ENCODE measurements around the gene SKP2. TPM values are rescaled to one million over a fixed set of nuclear protein-coding genes. Genes with fewer than 3 reads are reported as not detected.

Gene SKP2
- total and polyA plus RNA-seq, 2 experiments from 2014 or later: 64.6 to 103 TPM

DNA sequence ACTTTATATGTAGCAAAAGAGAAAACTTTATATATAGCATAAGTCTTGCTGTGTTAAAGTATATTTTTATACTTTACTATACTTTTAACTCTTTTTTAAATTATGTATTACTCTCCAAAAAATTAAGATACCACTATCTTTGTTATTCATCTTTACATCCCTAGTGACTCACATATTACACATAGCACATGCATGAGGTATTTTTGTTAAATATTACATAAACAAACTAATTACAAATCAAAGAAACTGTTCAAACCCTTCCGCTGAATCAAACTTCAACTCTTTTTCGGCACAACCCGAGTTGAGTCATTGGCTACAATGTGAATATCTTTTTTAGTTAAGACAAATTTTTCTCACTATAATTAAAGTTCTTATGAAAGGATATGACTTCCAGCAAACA lies 57.8 kb downstream of the SKP2 start:
- TF ChIP-seq EZH2phosphoT487 (IDR thresholded peaks at IDR 0.05; ENCODE audit: low read depth, severe bottlenecking, unreplicated experiment) (no peak), EZH2 (IDR thresholded peaks at IDR 0.05; ENCODE audit: borderline replicate concordance) (no peak)
- TF ChIP-seq, protein P1, sequence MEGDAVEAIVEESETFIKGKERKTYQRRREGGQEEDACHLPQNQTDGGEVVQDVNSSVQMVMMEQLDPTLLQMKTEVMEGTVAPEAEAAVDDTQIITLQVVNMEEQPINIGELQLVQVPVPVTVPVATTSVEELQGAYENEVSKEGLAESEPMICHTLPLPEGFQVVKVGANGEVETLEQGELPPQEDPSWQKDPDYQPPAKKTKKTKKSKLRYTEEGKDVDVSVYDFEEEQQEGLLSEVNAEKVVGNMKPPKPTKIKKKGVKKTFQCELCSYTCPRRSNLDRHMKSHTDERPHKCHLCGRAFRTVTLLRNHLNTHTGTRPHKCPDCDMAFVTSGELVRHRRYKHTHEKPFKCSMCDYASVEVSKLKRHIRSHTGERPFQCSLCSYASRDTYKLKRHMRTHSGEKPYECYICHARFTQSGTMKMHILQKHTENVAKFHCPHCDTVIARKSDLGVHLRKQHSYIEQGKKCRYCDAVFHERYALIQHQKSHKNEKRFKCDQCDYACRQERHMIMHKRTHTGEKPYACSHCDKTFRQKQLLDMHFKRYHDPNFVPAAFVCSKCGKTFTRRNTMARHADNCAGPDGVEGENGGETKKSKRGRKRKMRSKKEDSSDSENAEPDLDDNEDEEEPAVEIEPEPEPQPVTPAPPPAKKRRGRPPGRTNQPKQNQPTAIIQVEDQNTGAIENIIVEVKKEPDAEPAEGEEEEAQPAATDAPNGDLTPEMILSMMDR (IDR thresholded peaks at IDR 0.05; ENCODE audit: poor library complexity): no peak
- H3K4me3 ChIP-seq: no peak overlapping the region

DNA sequence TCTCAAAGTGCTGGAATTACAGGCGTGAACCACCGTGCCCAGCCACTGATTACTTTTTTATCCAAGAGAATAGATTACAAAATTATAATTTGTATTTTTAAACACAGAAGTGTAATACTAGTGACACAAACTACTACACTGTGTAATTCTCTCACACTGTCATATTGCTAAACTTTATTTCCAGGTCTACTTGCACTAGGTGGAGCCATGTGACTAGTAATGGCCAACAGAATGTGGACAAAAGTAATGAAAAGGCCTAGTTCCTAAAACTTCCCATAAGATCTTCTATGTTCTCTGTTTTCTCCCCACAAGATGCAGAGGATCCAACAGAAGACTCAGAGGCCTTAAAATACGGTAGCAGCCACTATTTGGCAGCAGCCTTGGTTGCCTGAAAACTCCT lies 62.5 kb downstream of the SKP2 start:
- Histone ChIP-seq H3K79me2 (no peaks in the 10 kb centered on the region), H3K4me3 (no peak overlapping the region), H3K4me2 (no peak overlapping the region), H4K20me1 (ENCODE audit: insufficient read depth, poor library complexity, severe bottlenecking) (no peaks in the 10 kb centered on the region), H3K4me1 (ENCODE audit: insufficient read depth) (no peaks in the 10 kb centered on the region), H3K27ac (no peak overlapping the region), H3K9me3 (ENCODE audit: low read depth) (no peaks in the 10 kb centered on the region), H3K9me2 (replicated peaks; ENCODE audit: insufficient read depth) (no peaks in the 10 kb centered on the region), H3K27me3 (no peaks in the 10 kb centered on the region), H3K36me3 (replicated peaks; ENCODE audit: insufficient read depth, low read depth) (peaks cover 3% of the 10 kb centered on the region), H2AFZ (no peak overlapping the region)
- TF ChIP-seq EZH2 (IDR thresholded peaks at IDR 0.05; ENCODE audit: borderline replicate concordance): no peak
- TF ChIP-seq, protein P1 (IDR thresholded peaks at IDR 0.05; ENCODE audit: poor library complexity): peak; percentile 19
- WGBS (ENCODE audit: low lambda C conversion rate, missing lambda C conversion rate): 95% methylated on average over 3 of the region's 3 CpGs
- DNase-seq (ENCODE audit: low spot score): no peak

More for the DNA sequence above, 57.8 kb downstream of the SKP2 start:
- H3K9me2 ChIP-seq (replicated peaks; ENCODE audit: insufficient read depth): no peaks in the 10 kb centered on the region
- no peaks in the 10 kb centered on the region for H3K4me1 ChIP-seq (ENCODE audit: insufficient read depth)
- no peaks in the 10 kb centered on the region for H3K9me3 ChIP-seq (ENCODE audit: low read depth)
- no peak overlapping the region for H3K4me2 ChIP-seq
- H2AFZ ChIP-seq: no peak overlapping the region
- H3K27me3 ChIP-seq: no peaks in the 10 kb centered on the region
- H4K20me1 ChIP-seq (ENCODE audit: insufficient read depth, poor library complexity, severe bottlenecking): no peaks in the 10 kb centered on the region
- H3K27ac ChIP-seq: no peak overlapping the region
- 84% methylated on average over 3 of the region's 3 CpGs for WGBS (ENCODE audit: low lambda C conversion rate, missing lambda C conversion rate)
- no peaks in the 10 kb centered on the region for H3K79me2 ChIP-seq
- H3K36me3 ChIP-seq (replicated peaks; ENCODE audit: insufficient read depth, low read depth): no peaks in the 10 kb centered on the region
- no peak for DNase-seq (ENCODE audit: low spot score)

DNA sequence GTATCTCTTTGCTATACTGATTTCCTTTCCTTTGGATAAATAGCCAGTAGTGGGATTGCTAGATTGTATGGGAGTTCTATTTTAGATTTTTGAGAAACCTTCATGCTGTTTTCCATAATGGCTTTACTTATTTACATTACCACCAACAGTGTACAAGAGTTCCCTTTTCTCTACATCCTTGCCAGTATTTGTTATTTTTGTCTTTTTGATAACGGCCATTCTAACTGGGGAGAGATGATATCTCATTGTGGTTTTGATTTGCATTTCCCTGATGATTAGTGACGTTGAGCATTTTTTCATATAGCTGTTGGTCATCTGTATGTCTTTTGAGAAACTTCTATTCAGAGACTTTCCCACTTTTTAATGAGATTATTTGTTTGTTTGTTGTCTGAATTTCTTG lies 64.0 kb downstream of the SKP2 start:
- Histone ChIP-seq H2AFZ (no peak overlapping the region), H3K9me2 (replicated peaks; ENCODE audit: insufficient read depth) (no peaks in the 10 kb centered on the region), H3K4me2 (no peak overlapping the region), H3K36me3 (replicated peaks; ENCODE audit: insufficient read depth, low read depth) (peaks cover 3% of the 10 kb centered on the region), H3K27ac (no peak overlapping the region), H3K9me3 (ENCODE audit: low read depth) (no peaks in the 10 kb centered on the region), H3K27me3 (no peaks in the 10 kb centered on the region), H3K79me2 (no peaks in the 10 kb centered on the region), H4K20me1 (ENCODE audit: insufficient read depth, poor library complexity, severe bottlenecking) (no peaks in the 10 kb centered on the region), H3K4me3 (no peak overlapping the region), H3K4me1 (ENCODE audit: insufficient read depth) (no peaks in the 10 kb centered on the region)
- no peak for DNase-seq (ENCODE audit: low spot score)
- TF ChIP-seq EZH2phosphoT487 (IDR thresholded peaks at IDR 0.05; ENCODE audit: low read depth, severe bottlenecking, unreplicated experiment): no peak
- TF ChIP-seq, protein P1 (IDR thresholded peaks at IDR 0.05; ENCODE audit: poor library complexity): no peak
- TF ChIP-seq EZH2 (IDR thresholded peaks at IDR 0.05; ENCODE audit: borderline replicate concordance): no peak
- WGBS (ENCODE audit: low lambda C conversion rate, missing lambda C conversion rate): 90% methylated on average over 2 of the region's 2 CpGs

DNA sequence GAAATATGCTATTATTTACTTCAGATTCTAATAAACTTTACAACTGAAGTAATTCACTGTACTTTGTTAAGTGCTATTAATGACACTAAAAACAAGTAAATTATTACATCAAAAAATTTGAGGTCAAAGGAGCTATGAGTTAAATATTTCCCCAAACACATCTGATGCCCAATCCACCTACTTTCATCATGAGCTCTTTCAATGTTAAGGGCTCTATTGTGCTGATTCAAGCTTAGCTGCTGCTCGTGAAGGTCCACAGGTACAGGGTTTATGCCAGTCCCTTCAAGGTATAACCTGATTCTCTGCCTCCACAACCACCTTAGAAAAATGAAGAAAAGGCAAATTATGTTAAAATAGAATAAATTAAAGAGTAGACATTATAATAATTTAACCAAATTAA lies 65.7 kb downstream of the SKP2 start:
- Histone ChIP-seq H3K4me1 (ENCODE audit: insufficient read depth) (no peaks in the 10 kb centered on the region), H3K27ac (no peak overlapping the region), H2AFZ (no peak overlapping the region), H4K20me1 (ENCODE audit: insufficient read depth, poor library complexity, severe bottlenecking) (no peaks in the 10 kb centered on the region), H3K4me3 (no peak overlapping the region), H3K27me3 (no peaks in the 10 kb centered on the region), H3K9me3 (ENCODE audit: low read depth) (no peaks in the 10 kb centered on the region), H3K36me3 (replicated peaks; ENCODE audit: insufficient read depth, low read depth) (peaks cover 3% of the 10 kb centered on the region), H3K9me2 (replicated peaks; ENCODE audit: insufficient read depth) (no peaks in the 10 kb centered on the region), H3K4me2 (no peak overlapping the region), H3K79me2 (no peaks in the 10 kb centered on the region)
- no peak for DNase-seq (ENCODE audit: low spot score)
- TF ChIP-seq EZH2phosphoT487 (IDR thresholded peaks at IDR 0.05; ENCODE audit: low read depth, severe bottlenecking, unreplicated experiment) (no peak), EZH2 (IDR thresholded peaks at IDR 0.05; ENCODE audit: borderline replicate concordance) (no peak)
- TF ChIP-seq, protein P1 (IDR thresholded peaks at IDR 0.05; ENCODE audit: poor library complexity): no peak
- WGBS (ENCODE audit: low lambda C conversion rate, missing lambda C conversion rate): 69% methylated on average over 1 of the region's 1 CpG

Measured in hepatocyte (in vitro differentiated cells).